RKO (cell line): ENCODE data around the gene CFL1.
"Not testable (repeated sequence)": the region's sequence is repeated elsewhere in the genome, so short reads cannot be mapped to it uniquely, and the experiment has no call there.

Experiments
- DNase-seq: peaks from one replicate; pipeline ENCODE4 v3.0.0-alpha.2; 2016; ENCODE audit warnings: low spot score

CFL1 gene

GRCh38 chr11:65859095-65859811 is 1.3 kb upstream of the CFL1 start:
- DNase-seq = peak; percentile 99

GRCh38 chr11:65858681-65859087 is 704 bp upstream of the CFL1 start:
- DNase-seq = peak; percentile 55

GRCh38 chr11:65857500-65857852 is 504 bp downstream of the CFL1 start:
- DNase-seq = peak; percentile 51

GRCh38 chr11:65856689-65857499 is 1.1 kb downstream of the CFL1 start:
- peak; percentile 80 for DNase-seq

GRCh38 chr11:65855927-65856363 is 2.0 kb downstream of the CFL1 start:
- DNase-seq = no peak

GRCh38 chr11:65854852-65855837 is 2.8 kb downstream of the CFL1 start:
- DNase-seq = no peak

GRCh38 chr11:65854161-65854592 is 3.8 kb downstream of the CFL1 start:
- DNase-seq = no peak

- no peak for DNase-seq
These were observed 4.6 kb downstream of the CFL1 start for GRCh38 chr11:65853246-65853979.

GRCh38 chr11:65852508-65853245 is 5.3 kb downstream of the CFL1 start:
- no peak for DNase-seq

GRCh38 chr11:65851811-65852507 is 6.0 kb downstream of the CFL1 start:
- no peak for DNase-seq

- DNase-seq = no peak
These were observed 6.8 kb downstream of the CFL1 start for GRCh38 chr11:65851083-65851579.

- DNase-seq = no peak
These were observed 7.5 kb downstream of the CFL1 start for GRCh38 chr11:65850217-65851082.

GRCh38 chr11:65849771-65850216 is 8.2 kb downstream of the CFL1 start:
- no peak for DNase-seq

- DNase-seq = no peak
These were observed 8.6 kb downstream of the CFL1 start for GRCh38 chr11:65849366-65849765.

- not testable (repeated sequence) for DNase-seq
These were observed 9.3 kb downstream of the CFL1 start for GRCh38 chr11:65848693-65849092.

- no peak for DNase-seq
These were observed 10.2 kb downstream of the CFL1 start for GRCh38 chr11:65847746-65848145.

GRCh38 chr11:65844231-65844872 is 13.6 kb downstream of the CFL1 start:
- no peak for DNase-seq

- no peak for DNase-seq
These were observed 14.2 kb downstream of the CFL1 start for GRCh38 chr11:65843811-65844210.
